Kidney capillary endothelial cell (primary cell): ENCODE data around the gene VPS54.

Experiments
- DNase-seq: peaks from one replicate; pipeline ENCODE4 v3.0.0-alpha.2; 2018; ENCODE audit warnings: low spot score

Gene VPS54, protein sequence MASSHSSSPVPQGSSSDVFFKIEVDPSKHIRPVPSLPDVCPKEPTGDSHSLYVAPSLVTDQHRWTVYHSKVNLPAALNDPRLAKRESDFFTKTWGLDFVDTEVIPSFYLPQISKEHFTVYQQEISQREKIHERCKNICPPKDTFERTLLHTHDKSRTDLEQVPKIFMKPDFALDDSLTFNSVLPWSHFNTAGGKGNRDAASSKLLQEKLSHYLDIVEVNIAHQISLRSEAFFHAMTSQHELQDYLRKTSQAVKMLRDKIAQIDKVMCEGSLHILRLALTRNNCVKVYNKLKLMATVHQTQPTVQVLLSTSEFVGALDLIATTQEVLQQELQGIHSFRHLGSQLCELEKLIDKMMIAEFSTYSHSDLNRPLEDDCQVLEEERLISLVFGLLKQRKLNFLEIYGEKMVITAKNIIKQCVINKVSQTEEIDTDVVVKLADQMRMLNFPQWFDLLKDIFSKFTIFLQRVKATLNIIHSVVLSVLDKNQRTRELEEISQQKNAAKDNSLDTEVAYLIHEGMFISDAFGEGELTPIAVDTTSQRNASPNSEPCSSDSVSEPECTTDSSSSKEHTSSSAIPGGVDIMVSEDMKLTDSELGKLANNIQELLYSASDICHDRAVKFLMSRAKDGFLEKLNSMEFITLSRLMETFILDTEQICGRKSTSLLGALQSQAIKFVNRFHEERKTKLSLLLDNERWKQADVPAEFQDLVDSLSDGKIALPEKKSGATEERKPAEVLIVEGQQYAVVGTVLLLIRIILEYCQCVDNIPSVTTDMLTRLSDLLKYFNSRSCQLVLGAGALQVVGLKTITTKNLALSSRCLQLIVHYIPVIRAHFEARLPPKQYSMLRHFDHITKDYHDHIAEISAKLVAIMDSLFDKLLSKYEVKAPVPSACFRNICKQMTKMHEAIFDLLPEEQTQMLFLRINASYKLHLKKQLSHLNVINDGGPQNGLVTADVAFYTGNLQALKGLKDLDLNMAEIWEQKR

DNA sequence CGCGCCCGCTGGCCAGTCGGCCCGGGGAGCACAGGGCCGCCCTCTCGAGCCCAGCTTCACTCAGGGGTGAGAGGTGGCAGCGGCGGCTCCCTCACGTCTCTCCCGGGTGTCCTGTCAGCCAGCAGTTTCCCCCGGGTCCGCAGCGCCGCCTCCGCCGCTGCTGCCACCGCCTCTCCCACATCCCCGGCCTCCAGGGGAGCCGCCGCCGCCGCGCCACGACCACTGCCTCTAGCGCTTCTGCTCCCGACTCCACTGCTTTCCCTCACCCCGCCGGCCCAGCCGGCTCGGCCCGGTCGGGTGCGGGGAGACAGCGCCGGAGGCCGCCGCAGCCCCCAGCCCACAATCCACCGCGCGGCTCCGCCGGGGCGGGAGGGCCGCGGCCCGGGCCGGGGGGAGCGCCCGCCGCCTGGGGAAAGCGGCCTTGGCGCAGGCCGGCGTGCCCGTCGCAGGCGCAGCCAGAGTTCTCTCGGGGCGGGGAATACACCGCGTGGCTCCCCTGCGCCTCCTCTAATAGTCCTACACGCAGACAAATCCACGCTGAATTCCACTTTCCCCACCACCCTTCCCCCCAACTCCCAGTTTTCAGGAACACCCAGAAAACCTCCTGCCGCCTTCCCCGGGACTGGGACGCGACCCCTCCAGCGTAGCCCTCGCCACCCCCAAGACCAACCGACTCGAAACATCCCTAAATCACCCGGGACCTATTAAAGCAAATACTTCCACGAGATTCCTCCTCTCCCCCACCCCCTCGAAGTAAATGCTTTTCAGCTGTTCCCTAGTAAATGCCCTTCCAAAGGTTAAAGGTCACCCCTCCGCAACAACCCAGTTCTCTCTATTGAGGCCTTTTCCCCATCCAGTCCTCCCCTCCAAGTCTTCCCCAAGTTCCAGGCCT is at the start of gene VPS54:
TSS of gene VPS54 (minus strand) at position 346 of the 892 bp plus-strand sequence. CDS start 35,429 bp downstream, outside the sequence.
- peak; percentile 32 for DNase-seq

DNA sequence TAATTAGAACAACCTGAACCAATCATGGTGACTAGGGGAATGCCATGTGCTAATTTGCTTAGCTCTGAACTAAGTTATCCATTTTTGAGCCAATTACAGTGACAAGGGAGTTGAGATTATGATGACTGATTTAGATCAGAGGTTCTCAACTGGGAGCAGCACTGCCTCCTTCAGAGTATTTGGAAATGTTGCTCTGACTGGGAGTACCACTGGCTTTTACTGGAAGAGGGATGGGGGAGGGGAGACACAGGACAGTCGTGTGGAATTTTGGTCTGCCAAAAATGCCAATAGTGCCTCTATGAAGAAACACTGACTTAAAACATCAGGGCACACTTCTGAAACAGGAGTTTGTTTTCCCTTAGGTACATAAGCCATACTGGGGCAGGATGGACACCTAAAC is 48.1 kb upstream of the VPS54 start:
- no peak for DNase-seq

DNA sequence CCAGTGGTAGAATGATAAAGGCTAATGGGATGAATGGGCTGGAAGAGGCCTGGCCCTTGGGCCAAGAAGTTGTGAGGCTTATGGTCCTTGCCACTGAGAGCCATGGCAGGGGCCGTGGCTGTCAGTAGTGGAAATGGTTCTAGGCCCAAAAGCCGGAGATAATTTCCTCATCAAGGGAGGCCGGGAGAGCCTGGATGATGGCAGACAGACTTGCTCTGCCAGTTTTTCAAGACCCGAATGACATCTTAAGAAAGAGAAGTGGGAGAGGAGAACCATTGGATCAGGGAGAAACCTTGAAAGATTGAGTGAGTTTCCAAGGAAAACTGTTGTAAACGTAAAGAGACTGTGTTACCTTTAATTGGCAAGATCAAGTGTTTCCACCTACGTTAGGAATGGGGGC is 46.3 kb upstream of the VPS54 start:
- DNase-seq, result no peak

DNA sequence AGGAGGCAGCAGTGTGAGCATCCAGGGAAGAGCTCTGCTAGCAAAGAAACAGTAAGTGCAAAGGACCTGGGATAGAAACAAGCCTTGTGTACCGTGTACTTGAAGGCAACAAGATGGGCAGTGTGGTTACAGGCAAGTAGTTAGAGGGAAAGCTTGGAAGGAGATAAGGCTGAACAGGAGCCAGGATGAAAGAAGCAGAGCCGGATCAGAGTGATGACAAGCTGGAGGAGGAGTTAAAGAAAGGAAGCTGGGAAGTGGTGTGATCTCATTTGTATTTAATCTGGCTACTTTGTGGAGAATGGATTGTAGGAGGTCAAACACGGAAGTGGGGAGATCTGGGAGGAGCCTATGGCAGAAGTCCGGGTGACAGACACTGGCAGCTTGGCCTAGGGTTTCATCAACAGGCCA is 44.7 kb upstream of the VPS54 start:
- peak; percentile 63 for DNase-seq

DNA sequence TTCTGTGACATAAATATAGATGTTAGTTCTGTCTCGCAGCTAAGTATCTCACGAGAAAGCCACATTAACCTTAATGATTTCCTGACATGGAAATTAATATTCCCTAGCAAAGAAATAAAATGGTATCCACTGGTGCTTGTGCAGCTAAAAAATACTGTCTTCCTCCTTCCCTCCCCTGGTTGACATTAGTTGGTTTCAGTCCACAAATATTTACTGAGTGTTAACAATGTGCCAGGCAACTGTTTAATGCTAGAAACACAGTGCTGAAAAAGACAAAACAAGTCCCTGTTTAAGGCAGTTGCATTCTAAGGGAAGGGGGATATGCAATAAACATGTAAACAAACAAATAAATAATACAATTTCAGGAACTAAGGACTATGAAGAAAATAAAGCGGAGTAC is 44.2 kb upstream of the VPS54 start:
- no peak for DNase-seq

DNA sequence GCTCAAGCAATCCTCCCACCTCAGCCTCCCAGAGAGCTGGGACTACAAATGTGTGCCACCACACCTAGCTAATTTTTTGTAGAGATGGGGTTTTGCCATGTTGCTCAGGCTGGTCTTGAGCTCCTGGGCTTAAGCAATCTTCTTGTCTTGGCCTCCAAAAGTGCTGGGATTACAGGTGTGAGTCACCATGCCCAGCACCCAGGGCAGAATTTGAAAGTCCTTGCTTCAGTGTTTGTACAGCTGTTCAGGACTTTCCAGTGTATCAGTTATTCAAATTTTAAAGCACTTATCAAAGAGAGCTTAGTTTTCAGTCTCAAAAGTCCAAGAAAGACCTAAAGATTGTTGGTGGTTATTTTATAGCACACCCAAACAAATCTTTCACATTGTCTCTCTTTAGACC is 43.6 kb upstream of the VPS54 start:
- DNase-seq, result no peak

DNA sequence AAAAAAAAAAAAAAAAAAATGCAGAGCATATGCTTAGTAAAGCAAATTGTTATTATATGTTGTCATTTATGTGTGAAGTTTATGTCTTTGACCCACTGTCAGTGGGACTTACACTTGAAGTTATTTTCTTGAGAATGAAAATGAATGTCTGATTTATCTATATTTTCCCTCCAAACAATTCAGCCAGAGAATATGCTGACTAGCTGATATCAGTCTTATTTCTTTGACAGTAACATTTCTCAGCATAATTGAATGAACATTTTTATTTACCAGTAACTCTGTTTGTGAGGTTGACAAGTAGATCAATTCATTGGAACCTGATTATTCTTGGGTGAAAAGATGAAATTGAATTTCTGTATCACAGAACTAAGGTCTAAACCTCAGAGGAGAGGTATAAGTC is 40.0 kb upstream of the VPS54 start:
- no peak for DNase-seq

DNA sequence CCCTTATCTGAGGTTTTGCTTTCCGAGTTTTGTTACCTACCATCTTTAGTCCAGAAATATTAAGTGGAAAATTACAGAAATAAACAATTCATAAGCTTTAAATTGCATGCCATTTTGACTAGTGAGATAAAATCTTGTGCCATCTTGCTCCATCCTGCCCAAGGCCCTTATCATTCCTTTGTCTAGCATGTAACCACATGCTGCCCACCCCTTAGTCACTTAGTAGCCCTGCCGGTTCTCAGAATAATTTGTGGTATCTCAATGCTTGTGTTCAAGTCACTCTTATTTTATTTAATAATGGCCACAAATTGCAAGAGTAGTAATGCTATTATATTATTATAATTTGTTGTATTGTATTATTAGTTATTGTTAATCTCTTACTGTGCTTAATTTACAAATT is 36.8 kb upstream of the VPS54 start:
- no peak for DNase-seq

DNA sequence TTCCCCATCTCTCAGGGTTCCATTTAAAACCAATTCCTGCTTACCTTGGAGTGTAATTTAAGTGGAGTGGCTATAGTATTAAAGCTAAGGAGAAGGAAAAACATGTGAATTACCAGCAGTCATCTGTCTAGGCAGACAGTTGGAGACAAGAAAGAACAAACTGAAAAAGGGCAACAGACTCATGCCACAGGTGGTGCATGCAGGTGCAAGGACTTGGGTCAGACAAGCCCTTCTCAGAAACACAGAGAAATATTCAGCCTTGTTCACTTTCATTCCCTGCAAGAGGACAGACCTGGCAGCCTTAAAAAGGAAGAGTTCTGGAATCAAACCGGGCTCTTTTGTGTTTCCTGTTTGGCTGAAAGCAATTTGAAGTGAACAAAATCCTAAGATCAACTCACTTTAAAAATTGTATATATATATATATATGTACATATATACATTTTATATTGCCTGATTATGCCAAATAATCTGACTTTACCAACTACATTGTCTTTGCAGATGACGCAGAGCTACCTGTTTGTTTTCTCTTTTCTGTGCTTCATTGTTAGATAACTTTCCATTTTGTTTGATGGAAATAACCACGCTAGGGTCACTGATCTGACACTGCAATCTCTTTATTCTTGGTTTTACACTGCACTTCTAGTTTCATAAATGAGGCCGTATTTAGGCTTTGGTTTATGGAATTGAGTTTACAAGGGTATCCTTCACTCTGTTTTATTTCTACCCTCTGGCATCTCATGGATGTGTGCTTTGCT is 35.1 kb upstream of the VPS54 start:
- no peak for DNase-seq

DNA sequence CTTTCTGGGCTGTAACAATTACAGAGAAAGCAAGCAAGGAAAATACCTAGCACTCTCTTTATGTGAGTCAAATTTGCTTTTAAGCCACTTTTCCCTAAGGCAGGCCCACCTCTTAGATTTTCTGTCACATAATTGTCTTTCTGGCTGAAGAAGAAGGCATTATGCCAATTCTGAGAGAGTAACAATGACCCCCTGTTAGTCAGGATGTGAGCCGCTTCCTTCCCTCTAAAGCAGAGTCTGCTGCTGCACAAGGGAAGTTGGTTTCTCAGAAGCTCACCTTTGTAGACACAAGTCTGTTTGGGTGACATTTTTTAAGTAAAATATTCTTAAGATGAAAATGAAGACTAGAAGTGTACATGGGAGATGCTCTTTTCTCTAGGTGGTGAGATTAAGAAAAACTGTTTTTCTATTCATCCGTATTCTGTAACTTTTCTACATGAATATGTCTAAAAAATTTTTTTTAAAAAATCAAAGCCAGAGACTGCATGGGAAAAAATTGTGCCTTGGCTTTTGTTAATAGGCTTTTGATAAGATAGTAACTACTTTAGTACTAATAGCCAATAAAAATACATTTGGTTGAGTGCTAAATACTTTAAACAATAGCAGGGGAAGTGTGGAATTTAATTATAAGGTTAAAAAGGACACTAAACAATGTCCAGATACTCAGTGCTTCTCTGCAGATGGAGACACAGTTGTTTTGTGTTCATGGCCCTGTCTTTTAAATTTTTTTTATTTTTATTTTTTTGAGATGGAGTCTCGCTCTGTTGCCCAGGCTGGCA is 33.4 kb upstream of the VPS54 start:
- peak; percentile 92 for DNase-seq

DNA sequence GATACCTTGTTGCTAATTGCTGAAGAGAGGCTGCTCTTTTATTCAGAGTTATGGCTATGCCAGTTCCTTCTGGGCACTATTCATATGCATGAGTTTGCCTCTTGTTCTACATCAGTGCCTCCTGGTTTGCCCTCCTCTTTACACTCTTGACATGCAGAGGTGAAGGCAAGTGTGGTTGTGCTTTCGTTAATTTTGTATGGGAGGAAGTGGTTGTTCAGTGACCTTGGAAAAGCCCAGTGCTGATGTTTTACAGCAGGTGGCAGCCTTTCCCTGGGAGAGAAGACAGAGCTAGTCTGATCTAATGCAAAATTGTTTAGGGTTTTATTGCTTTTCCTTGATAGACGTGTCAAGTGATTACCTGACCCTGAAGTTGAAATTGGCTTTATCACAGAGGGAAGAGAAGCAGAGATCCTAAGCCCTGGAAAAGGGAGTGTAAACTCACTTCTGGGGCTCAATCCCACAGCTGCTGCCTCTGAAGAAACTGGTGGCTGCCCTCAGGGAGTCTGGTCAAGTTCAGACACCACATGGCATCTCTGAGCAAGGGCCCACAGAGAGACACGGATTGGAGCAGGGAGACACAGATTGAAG is 30.5 kb upstream of the VPS54 start:
- peak; percentile 76 for DNase-seq

DNA sequence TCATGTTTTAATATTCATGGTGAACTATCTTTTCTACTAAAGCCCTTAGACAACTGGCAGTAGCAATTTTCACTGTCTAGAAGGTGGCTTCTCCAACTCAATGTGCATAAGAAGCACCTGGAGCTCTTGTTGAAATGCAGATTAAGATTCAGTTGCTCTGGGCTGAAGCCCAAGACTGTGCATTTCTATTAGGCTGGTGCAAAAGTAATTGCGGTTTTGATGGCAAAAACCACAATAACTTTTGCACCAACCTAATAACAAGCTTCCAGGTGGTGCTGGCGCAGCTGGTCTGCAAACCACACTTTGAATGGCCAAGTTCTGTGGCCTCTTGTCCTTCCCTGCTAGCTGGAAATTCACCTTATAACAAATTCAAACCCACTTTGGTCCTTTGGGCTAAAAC is 26.7 kb upstream of the VPS54 start:
- DNase-seq, result no peak

DNA sequence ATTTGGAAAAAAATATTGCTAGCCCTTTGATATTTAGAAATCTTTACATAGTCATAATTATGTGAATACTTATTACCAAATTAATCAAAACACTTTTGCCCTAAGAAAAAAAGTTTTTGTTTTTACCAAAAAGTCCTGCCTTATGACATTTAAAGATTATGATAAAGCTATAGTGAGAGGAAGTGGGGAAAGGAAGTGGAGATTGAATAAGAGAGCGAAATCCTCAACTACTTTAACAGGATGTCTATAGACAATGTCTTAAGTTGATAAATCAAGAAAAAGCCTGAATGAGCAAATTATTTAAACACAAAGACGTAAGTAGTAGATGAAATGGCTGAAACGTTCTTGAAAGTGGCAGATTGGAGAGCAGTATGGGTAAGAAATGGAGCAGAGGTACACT is 20.9 kb upstream of the VPS54 start:
- DNase-seq, result no peak

DNA sequence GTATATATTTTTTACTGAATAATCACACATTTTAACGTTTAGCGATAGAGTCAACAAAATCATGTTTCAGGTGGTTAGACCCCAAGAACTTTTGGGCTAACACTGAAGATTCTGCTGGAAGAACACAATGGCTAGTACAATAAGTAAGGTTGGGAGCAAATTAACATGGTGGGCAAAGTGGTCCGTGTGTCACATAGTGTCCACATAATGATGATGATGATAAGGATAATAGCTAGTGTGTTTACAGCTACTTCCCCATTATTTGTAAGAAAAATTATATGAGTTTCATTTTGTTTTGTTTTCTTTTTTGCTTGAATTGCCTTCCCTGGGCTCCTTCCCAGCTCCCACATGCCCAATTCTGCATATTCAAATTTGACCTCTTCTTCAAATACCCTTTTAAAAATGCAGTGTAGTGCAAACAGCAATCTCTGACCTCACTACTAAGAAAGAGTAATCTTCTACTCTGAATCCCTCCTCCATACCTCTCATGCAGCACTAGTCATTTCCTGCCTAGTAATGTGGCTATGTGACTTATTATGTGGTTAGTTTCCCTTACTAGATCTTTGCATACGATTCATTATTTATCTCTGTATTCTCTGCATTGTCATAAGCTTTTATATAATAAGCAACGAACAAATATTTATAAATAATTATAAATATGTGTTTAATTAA is 16.9 kb upstream of the VPS54 start:
- peak; percentile 77 for DNase-seq

DNA sequence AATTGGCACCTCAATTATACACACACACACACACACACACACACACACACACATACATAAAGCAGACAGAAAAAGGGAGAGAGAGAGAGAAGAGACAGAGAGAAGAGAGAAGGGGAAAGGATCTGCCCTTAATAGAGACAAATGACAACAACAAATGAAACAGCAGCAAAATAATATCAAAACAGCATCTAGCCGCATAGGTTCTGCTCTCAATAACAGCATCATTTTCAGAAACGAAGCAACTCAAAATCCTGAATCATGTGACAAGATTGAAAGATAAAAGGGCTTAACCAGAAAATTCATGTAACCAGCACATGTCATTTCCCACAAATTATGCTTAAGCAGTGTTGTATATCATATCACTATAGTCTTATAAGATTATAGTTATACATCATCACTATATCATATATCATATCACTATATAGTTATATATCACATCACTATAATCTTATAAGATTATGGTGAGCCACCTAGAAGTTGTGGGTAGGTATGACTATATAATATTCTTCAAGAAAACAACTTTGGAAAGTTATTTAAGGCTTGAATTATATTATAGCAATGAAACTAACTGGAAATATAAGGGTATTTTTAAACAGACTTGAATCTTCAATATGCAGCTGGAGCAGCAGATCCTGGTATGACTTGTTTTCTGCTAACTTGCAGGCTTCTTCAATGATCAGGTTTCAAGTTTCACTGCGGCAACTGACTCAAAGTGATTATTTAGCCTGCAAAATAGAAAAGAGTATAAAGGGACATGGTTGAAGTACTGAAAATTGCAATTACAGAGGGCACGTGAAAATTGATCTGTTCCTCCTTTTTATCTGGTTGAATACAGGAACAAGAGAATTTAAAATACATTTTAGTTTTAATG is 16.1 kb upstream of the VPS54 start:
- DNase-seq, result no peak

DNA sequence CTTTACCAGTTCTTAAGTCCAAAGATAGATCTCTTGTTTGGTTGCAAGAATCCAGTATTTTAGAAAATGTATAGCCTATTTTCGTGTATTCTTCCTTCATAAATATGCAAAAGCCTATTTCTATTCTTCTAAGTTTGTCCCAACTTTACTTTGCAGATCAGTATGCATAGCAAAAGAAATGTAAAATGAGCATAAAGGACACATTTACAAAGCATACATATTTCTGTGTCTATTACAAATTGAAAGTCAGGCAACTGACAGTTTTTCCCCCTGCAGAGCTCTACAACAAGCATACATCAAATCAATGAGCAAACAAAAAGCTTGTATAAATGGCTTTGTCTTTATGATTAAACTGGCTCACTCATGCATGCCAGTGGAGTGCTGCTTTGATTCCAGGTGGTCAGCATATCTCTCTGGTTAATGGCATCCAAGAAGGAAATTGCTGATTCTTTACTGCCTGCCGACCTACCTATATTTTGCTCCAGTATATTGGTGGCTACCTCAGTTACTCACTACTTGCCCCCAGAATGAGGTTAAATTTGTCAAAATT is 10.0 kb upstream of the VPS54 start:
- no peak for DNase-seq

DNA sequence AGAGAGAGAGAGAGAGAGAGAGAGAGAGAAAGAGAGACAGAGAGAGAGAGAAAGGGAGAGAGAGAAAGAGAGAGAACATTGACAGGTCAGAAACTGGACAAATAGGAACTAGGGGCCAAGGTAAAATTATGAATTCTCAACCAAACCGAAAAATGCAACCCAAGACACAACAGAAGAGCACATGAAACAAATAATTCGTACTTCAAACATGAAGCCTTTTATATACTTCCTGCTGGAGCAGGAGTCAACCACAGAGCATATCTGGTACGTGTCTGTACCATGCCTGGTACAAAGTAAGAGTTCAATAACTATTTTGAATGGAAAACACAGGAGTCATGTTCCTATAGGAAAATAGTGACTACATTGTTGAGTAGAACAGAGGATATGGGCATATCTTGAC is 6.5 kb upstream of the VPS54 start:
- no peak for DNase-seq

DNA sequence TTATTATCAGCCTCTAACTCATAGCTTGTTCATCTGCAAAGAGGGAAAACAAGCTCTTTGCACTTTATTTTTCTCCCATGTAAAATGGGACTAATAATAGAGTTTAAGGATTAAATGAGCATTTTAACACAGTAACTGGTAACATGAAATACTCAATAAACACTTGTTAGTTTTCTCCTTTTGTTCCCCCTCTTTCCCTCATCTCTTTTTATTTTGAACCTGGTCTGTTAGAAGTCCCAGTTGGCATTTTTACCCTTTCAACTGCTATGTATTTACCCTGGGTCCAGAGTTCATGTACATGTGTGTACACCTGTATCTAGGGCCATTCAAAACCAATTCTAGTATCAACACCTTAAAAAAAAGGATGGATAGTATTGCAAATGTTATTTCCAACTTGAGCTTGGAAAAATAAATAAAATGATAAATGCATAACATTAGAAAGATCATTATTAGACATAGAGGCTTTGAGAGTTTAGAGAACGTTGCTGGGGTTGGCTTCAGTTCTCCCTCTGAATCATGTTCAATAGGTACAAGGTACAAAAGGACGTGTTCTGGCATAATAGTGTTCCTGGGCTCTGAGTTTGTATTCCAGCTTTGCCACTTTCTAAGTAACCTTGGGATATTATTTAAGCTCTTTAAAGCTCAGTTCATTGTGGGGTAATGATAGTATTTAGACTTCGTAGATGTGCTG is 5.2 kb upstream of the VPS54 start:
- DNase-seq, result no peak
